IMR-90 (cell line): ENCODE measurements around the gene GSG1L. TPM values are rescaled to one million over a fixed set of nuclear protein-coding genes. Genes with fewer than 3 reads are reported as not detected.

ENCODE experiments used
- ATAC-seq: fragments of 200-7000 bp; cut with Tn5 transposase; 2 replicates; pipeline ENCODE4 v1.9.1; 2020; ENCODE audit warnings: low read depth, mild to moderate bottlenecking, moderate library complexity
- BruUV-seq: library from RNA; stranded (reverse); fragments of 400-500 nt; replicated peaks from 2 replicates; lab custom pipeline; 2021; lab: Mats Ljungman, UMichigan
- CTCF ChIA-PET: fragments of 300-600 bp; formaldehyde crosslinking; extraction: SDS; loops from one replicate; lab custom pipeline; 2021; ENCODE audit warnings: antibody characterized with exemption; lab: Yijun Ruan, JAX
- POLR2A ChIA-PET: fragments of 300-600 bp; sonication (Branson Sonifier 250); formaldehyde crosslinking; loops from one replicate; lab custom pipeline; 2022; ENCODE audit warnings: antibody characterized with exemption; ENCODE audit not compliant: unreplicated experiment; lab: Charles Lee
- DNase-seq: peaks from one replicate; pipeline ENCODE4 v3.0.0; 2013
- H2AFZ ChIP-seq: replicated peaks from 2 replicates; pipeline ENCODE3; 2013; ENCODE audit warnings: low read length, mild to moderate bottlenecking; ENCODE audit not compliant: poor library complexity
- H2AK5ac ChIP-seq: 2 replicates; pipeline ENCODE4 v1.6.1; 2013; ENCODE audit warnings: low read depth, low read length, inconsistent platforms
- H2AK9ac ChIP-seq: replicated peaks from 2 replicates; pipeline ENCODE3; 2013; ENCODE audit warnings: mild to moderate bottlenecking, low read depth, low read length, moderate library complexity; ENCODE audit not compliant: poor library complexity
- H2BK120ac ChIP-seq: 2 replicates; pipeline ENCODE4 v1.6.1; 2013; ENCODE audit warnings: low read depth, low read length, inconsistent platforms
- H2BK15ac ChIP-seq: 3 replicates; pipeline ENCODE4 v1.6.1; 2013; ENCODE audit warnings: low read depth, low read length, inconsistent platforms
- H2BK20ac ChIP-seq: 2 replicates; pipeline ENCODE4 v1.6.1; 2013; ENCODE audit warnings: low read depth, mild to moderate bottlenecking, inconsistent platforms, low read length, moderate library complexity
- H2BK5ac ChIP-seq: 2 replicates; pipeline ENCODE4 v1.6.1; 2013; ENCODE audit warnings: mild to moderate bottlenecking, low read depth, low read length, inconsistent platforms; ENCODE audit not compliant: poor library complexity, severe bottlenecking
- H3K14ac ChIP-seq: replicated peaks from 2 replicates; pipeline ENCODE4 v1.6.1; 2013; ENCODE audit warnings: low read depth, low read length, inconsistent platforms
- H3K18ac ChIP-seq: 2 replicates; pipeline ENCODE4 v1.6.1; 2013; ENCODE audit warnings: low read depth, low read length, control low read depth
- H3K23ac ChIP-seq: 2 replicates; pipeline ENCODE4 v1.6.1; 2013; ENCODE audit warnings: low read depth, low read length, inconsistent platforms
- H3K27ac ChIP-seq: 2 replicates; pipeline ENCODE4 v1.5.1; 2013; ENCODE audit warnings: mild to moderate bottlenecking, control low read depth, low read length; ENCODE audit not compliant: insufficient read depth
- H3K27me3 ChIP-seq: 2 replicates; pipeline ENCODE4 v1.6.1; 2013; ENCODE audit warnings: low read length; ENCODE audit not compliant: control insufficient read depth, insufficient read depth
- H3K36me3 ChIP-seq: 2 replicates; pipeline ENCODE4 v1.6.1; 2013; ENCODE audit warnings: low read length, mixed read lengths; ENCODE audit not compliant: control insufficient read depth, insufficient read depth
- H3K4ac ChIP-seq: 2 replicates; pipeline ENCODE4 v1.6.1; 2013; ENCODE audit warnings: low read depth, low read length, inconsistent platforms
- H3K4me1 ChIP-seq: 2 replicates; pipeline ENCODE4 v1.6.1; 2013; ENCODE audit warnings: low read length, mixed read lengths; ENCODE audit not compliant: control insufficient read depth, insufficient read depth
- H3K4me2 ChIP-seq: 2 replicates; pipeline ENCODE4 v1.6.1; 2013; ENCODE audit warnings: low read depth, mild to moderate bottlenecking, control low read depth, low read length, moderate library complexity
- H3K4me3 ChIP-seq: 2 replicates; pipeline ENCODE4 v1.5.1; 2013; ENCODE audit warnings: low read depth, mild to moderate bottlenecking, control low read depth, low read length, moderate library complexity; ENCODE audit not compliant: insufficient read depth
- H3K56ac ChIP-seq: 2 replicates; pipeline ENCODE4 v1.6.1; 2013; ENCODE audit warnings: low read length, inconsistent platforms; ENCODE audit not compliant: insufficient read depth; ENCODE audit errors: extremely low read depth
- H3K79me1 ChIP-seq, 2 experiments: 2 replicates each; pipeline ENCODE4 v1.6.1; 2013; ENCODE audit warnings: low read length in 2 of 2, inconsistent platforms in 1 of 2, low read depth in 1 of 2
- H3K9ac ChIP-seq: 2 replicates; pipeline ENCODE4 v1.6.1; 2013; ENCODE audit warnings: low read depth, low read length, control low read depth
- H3K9me1 ChIP-seq: 2 replicates; pipeline ENCODE4 v1.6.1; 2013; ENCODE audit warnings: low read length, inconsistent platforms; ENCODE audit not compliant: insufficient read depth
- H3K9me3 ChIP-seq: 2 replicates; pipeline ENCODE4 v1.6.1; 2013; ENCODE audit warnings: low read length; ENCODE audit not compliant: control insufficient read depth, insufficient read depth
- H4K20me1 ChIP-seq: 2 replicates; pipeline ENCODE4 v1.6.1; 2013; ENCODE audit warnings: low read length, inconsistent platforms; ENCODE audit not compliant: insufficient read depth
- H4K5ac ChIP-seq: 2 replicates; pipeline ENCODE4 v1.6.1; 2013; ENCODE audit warnings: mild to moderate bottlenecking, low read depth, low read length, control low read depth
- H4K8ac ChIP-seq, 2 experiments: 2 replicates each; pipeline ENCODE4 v1.6.1; 2013; ENCODE audit warnings: low read depth in 2 of 2, low read length in 2 of 2, control low read depth in 1 of 2, inconsistent platforms in 1 of 2
- H4K91ac ChIP-seq: 2 replicates; pipeline ENCODE4 v1.6.1; 2013; ENCODE audit warnings: low read depth, low read length, inconsistent platforms; ENCODE audit not compliant: insufficient read depth
- BHLHE40 ChIP-seq: fragments of 150-350 bp; IDR thresholded peaks from 2 replicates; pipeline ENCODE4 v1.6.1; 2016; ENCODE audit warnings: mild to moderate bottlenecking, low read depth, low read length
- CEBPB ChIP-seq: IDR thresholded peaks from 2 replicates; pipeline ENCODE4 v1.6.1; 2012; ENCODE audit warnings: low read depth, low read length, improper control_type of control experiment
- CHD1 ChIP-seq: IDR thresholded peaks from 2 replicates; pipeline ENCODE4 v1.6.1; 2012; ENCODE audit warnings: low read depth, low read length, improper control_type of control experiment
- FOS ChIP-seq: fragments of 150-350 bp; IDR thresholded peaks from 2 replicates; pipeline ENCODE4 v1.6.1; 2016; ENCODE audit warnings: low read depth, low read length
- MAFK ChIP-seq: IDR thresholded peaks from 2 replicates; pipeline ENCODE4 v1.6.1; 2012; ENCODE audit warnings: low read depth, low read length, improper control_type of control experiment
- MXI1 ChIP-seq: IDR thresholded peaks from 2 replicates; pipeline ENCODE4 v1.6.1; 2012; ENCODE audit warnings: low read depth, mild to moderate bottlenecking, low read length, moderate library complexity, borderline replicate concordance
- NFE2L2 ChIP-seq: fragments of 150-350 bp; IDR thresholded peaks from 2 replicates; pipeline ENCODE4 v1.6.1; 2016; ENCODE audit warnings: low read depth, mild to moderate bottlenecking, low read length
- POLR2A ChIP-seq: IDR thresholded peaks from 2 replicates; pipeline ENCODE4 v1.6.1; 2012; ENCODE audit warnings: mild to moderate bottlenecking, low read depth, low read length
- RAD21 ChIP-seq: IDR thresholded peaks from 2 replicates; pipeline ENCODE4 v1.6.1; 2012; ENCODE audit warnings: low read length, improper control_type of control experiment
- RCOR1 ChIP-seq: IDR thresholded peaks from 2 replicates; pipeline ENCODE4 v1.6.1; 2012; ENCODE audit warnings: mild to moderate bottlenecking, low read length, improper control_type of control experiment; ENCODE audit not compliant: insufficient replicate concordance
- RFX5 ChIP-seq: IDR thresholded peaks from 2 replicates; pipeline ENCODE4 v1.8.0; 2012; ENCODE audit warnings: low read depth, mild to moderate bottlenecking, low read length, moderate library complexity
- SMC3 ChIP-seq: fragments of 150-350 bp; IDR thresholded peaks from 2 replicates; pipeline ENCODE4 v1.6.1; 2016; ENCODE audit warnings: low read depth, mild to moderate bottlenecking, antibody characterized with exemption, low read length, moderate library complexity
- WGBS, 2 experiments: methylation state at CpG; one replicate each; pipeline versions ENCODE4 v1.1.5 to v1.1.7; 2013; ENCODE audit warnings: missing lambda C conversion rate in 2 of 2; ENCODE audit not compliant: insufficient read length in 1 of 2; ENCODE audit errors: extremely low coverage in 2 of 2; 5-methylcytosine and 5-hydroxymethylcytosine counted together
- dilution Hi-C: fragments of 300-500 bp; cut with HindIII; formaldehyde crosslinking; loops from one replicate; pipeline ENCODE4 v1.14.3; 2018; ENCODE audit warnings: low sequenced_read_pairs; ENCODE audit not compliant: unreplicated experiment
- in situ Hi-C: fragments of 300-500 bp; cut with MboI; formaldehyde crosslinking; loops from 3 replicates; pipeline ENCODE4 v1.14.3; 2019; ENCODE audit warnings: low sequenced_read_pairs, inconsistent platforms, mixed read lengths
- intact Hi-C: fragments of 100-400 bp; cut with micrococcal nuclease; formaldehyde crosslinking; loops from 2 replicates; pipeline ENCODE4 v1.10.0; 2022
- polyA plus RNA-seq, 3 experiments: library from polyadenylated mRNA; depleted of rRNA; stranded (reverse); fragments of >200 nt; gene quantifications; 2 replicates each; pipeline ENCODE4 v1.2.3, GENCODE V29; 2012; ENCODE audit warnings: low replicate concordance in 1 of 3
- total RNA-seq: library from RNA; depleted of rRNA; stranded (reverse); fragments of >200 nt; gene quantifications from 2 replicates; pipeline ENCODE4 v1.2.3, GENCODE V29; 2012
- TF ChIP-seq, protein P1 (sequence below): fragments of 150-350 bp; IDR thresholded peaks from 2 replicates; pipeline ENCODE4 v1.6.1; 2016; ENCODE audit warnings: low read depth, mild to moderate bottlenecking, low read length, moderate library complexity, borderline replicate concordance
- TF ChIP-seq, protein P2 (sequence below): fragments of 150-350 bp; IDR thresholded peaks from 2 replicates; pipeline ENCODE4 v1.6.1; 2017; ENCODE audit warnings: mild to moderate bottlenecking, antibody characterized with exemption, low read length, low read depth
- TF ChIP-seq, protein P3 (sequence below): conservative IDR thresholded peaks from 2 replicates; pipeline ENCODE4 v1.5.1; 2012; ENCODE audit warnings: mild to moderate bottlenecking, low read depth, low read length, improper control_type of control experiment

Gene GSG1L
- total and polyA plus RNA-seq, 2 of the 4 experiments (the other 2 are of a cell fraction), result not detected

DNA sequence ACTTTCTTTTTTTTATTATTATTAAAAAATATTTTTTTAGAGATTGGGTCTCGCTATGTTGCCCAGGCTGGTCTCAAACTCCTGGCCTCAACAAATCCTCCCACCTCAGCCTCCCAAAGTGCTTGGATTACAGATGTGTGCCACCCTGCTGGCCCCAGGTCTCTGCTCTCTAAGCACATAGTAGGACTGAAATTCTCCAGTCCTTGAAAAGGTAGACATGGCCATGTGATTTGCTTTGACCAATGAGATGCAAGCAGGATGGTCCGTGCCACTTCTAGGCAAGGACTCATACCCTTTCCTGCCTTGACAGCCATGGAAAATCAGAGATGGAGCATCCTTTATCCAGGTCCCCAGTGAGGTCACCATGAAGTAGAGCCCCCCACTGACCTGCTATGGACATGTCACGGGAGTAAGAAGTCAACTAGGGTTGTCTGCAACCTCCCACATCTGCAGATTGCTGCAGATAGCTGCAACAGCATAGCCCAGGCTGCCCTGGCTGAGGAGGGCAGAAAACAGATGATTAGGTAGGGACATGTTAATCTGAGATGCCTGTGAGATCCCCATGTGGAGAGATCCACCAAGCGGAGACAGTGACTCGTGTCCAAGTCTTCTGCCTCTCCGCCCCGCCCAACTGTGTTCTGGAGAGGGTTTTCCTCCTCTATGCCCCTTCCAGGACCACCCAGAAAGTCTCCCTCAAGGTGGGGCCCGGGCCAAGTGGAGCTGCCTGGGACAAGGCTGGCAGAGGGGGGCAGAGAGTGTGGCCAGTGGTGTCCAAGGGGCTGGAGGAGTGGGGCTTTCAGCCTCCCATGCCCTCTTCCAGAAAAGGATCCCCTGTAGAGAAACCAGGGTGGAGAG lies 11.0 kb downstream of the GSG1L start:
- BruUV-seq, result no TSS peak
- ChIA-PET CTCF (interaction anchor here (1.2 kb wide), 1 partner anchor 11 kb away, joined by 4 read pairs; no protein-coding TSS in a partner anchor), POLR2A (no interaction called here)
- Histone ChIP-seq H2BK20ac (no peak overlapping the region), H3K4ac (no peak overlapping the region), H3K14ac (no peak overlapping the region), H3K9ac (no peak overlapping the region), H2AK5ac (no peak overlapping the region), H4K8ac (no peak overlapping the region), H3K4me3 (no peak overlapping the region), H3K79me1 (no peaks in the 10 kb centered on the region), H2AFZ (no peak overlapping the region), H2BK120ac (no peak overlapping the region), H3K36me3 (no peaks in the 10 kb centered on the region), H3K56ac (no peak overlapping the region), H3K9me3 (peaks cover 2% of the 10 kb centered on the region; the same call in 1 of the 2 replicates), H4K5ac (no peak overlapping the region), H3K27me3 (peaks cover 35% of the 10 kb centered on the region), H4K20me1 (no peaks in the 10 kb centered on the region), H3K23ac (no peak overlapping the region), H4K91ac (no peak overlapping the region), H2BK15ac (no peak overlapping the region), H2BK5ac (no peak overlapping the region), H3K9me1 (no peaks in the 10 kb centered on the region), H3K27ac (no peak overlapping the region), H2AK9ac (no peak overlapping the region), H3K4me2 (no peak overlapping the region), H3K18ac (no peak overlapping the region), H3K4me1 (no peaks in the 10 kb centered on the region; the same call in 1 of the 2 replicates)
- dilution Hi-C loops (no loop called here), intact Hi-C loops (no loop called here), in situ Hi-C loops (no loop called here)
- WGBS, 2 experiments, result no CpG with 5 or more reads among the region's 8 CpGs
- DNase-seq (no peak), ATAC-seq (no peak)
- no peak for TF ChIP-seq BHLHE40
- no peak for TF ChIP-seq SMC3
- TF ChIP-seq, protein P1, sequence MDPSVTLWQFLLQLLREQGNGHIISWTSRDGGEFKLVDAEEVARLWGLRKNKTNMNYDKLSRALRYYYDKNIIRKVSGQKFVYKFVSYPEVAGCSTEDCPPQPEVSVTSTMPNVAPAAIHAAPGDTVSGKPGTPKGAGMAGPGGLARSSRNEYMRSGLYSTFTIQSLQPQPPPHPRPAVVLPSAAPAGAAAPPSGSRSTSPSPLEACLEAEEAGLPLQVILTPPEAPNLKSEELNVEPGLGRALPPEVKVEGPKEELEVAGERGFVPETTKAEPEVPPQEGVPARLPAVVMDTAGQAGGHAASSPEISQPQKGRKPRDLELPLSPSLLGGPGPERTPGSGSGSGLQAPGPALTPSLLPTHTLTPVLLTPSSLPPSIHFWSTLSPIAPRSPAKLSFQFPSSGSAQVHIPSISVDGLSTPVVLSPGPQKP, result no peak
- no peak for TF ChIP-seq RCOR1
- TF ChIP-seq, protein P2, sequence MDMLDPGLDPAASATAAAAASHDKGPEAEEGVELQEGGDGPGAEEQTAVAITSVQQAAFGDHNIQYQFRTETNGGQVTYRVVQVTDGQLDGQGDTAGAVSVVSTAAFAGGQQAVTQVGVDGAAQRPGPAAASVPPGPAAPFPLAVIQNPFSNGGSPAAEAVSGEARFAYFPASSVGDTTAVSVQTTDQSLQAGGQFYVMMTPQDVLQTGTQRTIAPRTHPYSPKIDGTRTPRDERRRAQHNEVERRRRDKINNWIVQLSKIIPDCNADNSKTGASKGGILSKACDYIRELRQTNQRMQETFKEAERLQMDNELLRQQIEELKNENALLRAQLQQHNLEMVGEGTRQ, result no peak
- TF ChIP-seq CHD1, result no peak
- no peak for TF ChIP-seq NFE2L2
- TF ChIP-seq CEBPB, result no peak
- TF ChIP-seq FOS, result no peak
- TF ChIP-seq RFX5, result no peak
- no peak for TF ChIP-seq RAD21
- no peak for TF ChIP-seq MXI1
- no peak for TF ChIP-seq POLR2A
- TF ChIP-seq MAFK, result no peak
- TF ChIP-seq, protein P3, sequence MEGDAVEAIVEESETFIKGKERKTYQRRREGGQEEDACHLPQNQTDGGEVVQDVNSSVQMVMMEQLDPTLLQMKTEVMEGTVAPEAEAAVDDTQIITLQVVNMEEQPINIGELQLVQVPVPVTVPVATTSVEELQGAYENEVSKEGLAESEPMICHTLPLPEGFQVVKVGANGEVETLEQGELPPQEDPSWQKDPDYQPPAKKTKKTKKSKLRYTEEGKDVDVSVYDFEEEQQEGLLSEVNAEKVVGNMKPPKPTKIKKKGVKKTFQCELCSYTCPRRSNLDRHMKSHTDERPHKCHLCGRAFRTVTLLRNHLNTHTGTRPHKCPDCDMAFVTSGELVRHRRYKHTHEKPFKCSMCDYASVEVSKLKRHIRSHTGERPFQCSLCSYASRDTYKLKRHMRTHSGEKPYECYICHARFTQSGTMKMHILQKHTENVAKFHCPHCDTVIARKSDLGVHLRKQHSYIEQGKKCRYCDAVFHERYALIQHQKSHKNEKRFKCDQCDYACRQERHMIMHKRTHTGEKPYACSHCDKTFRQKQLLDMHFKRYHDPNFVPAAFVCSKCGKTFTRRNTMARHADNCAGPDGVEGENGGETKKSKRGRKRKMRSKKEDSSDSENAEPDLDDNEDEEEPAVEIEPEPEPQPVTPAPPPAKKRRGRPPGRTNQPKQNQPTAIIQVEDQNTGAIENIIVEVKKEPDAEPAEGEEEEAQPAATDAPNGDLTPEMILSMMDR, result no peak
